GM13976 (cell line): ENCODE measurements around the gene ZNF791.
"Not testable (repeated sequence)": the region's sequence is repeated elsewhere in the genome, so short reads cannot be mapped to it uniquely, and the experiment has no call there.

Source experiments
- DNase-seq: peaks from one replicate; pipeline ENCODE4 v3.0.0; 2012; ENCODE audit warnings: low spot score
- in situ Hi-C: fragments of 300-500 bp; cut with MboI; formaldehyde crosslinking; loops from one replicate; pipeline ENCODE4 v1.12.0; 2022; ENCODE audit warnings: low sequenced_read_pairs, mixed read lengths, inconsistent platforms; ENCODE audit not compliant: unreplicated experiment
- TF ChIP-seq, protein P1 (sequence below): IDR thresholded peaks from 2 replicates; pipeline ENCODE4 v1.5.1; 2012; ENCODE audit warnings: borderline replicate concordance, mild to moderate bottlenecking; ENCODE audit not compliant: insufficient read depth; ENCODE audit errors: extremely low read depth, missing control alignments, control extremely low read depth

The ZNF791 gene

DNA sequence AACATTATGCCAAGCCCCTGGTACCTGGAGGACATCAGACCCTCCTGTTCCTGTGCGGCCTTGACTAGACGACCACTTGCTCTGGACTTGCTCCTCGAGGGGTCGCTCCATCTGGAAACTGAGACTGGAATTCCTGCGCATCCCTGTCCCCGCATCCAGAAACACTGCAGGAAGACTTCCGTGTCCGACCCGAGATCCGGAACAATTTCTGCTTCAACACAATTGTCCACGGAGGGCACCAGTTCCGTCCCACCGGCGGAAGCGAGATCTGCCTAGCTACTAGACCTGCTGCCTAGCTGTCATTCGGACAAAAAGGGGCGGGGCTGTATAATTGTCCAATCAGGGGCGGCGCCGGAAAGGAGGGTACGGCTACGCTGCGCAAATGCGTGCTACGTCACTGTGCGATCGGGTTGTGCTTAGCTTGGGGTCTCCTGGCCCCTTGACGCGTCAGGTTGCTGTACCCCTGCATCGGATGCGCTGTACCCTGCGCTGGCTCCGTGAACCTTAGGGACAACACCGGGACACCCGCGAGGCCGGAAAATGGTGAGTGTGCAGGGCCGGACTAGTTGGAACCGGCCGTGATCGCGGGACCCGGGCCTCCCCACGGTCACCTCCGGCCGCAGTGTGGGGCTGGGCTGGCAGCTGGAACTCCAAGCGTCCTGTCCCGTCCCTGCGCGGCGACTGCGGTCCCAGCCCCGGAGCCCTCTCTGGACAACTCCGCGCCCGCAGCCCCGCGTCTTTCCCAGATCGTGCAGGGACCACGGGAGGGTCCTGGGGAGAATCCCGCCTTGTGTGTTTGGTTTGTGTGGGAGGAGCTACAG, at the start of gene ZNF791, which contains the start of gene ZNF490:
Gene ZNF791 (plus strand): TSS at position 381 of the 821 bp plus-strand sequence. CDS start 160 bp downstream, at position 541.
Gene ZNF490 (minus strand): TSS at position 274 of the 821 bp plus-strand sequence. CDS start 133 bp downstream, at position 141.
- TF ChIP-seq, protein P1, sequence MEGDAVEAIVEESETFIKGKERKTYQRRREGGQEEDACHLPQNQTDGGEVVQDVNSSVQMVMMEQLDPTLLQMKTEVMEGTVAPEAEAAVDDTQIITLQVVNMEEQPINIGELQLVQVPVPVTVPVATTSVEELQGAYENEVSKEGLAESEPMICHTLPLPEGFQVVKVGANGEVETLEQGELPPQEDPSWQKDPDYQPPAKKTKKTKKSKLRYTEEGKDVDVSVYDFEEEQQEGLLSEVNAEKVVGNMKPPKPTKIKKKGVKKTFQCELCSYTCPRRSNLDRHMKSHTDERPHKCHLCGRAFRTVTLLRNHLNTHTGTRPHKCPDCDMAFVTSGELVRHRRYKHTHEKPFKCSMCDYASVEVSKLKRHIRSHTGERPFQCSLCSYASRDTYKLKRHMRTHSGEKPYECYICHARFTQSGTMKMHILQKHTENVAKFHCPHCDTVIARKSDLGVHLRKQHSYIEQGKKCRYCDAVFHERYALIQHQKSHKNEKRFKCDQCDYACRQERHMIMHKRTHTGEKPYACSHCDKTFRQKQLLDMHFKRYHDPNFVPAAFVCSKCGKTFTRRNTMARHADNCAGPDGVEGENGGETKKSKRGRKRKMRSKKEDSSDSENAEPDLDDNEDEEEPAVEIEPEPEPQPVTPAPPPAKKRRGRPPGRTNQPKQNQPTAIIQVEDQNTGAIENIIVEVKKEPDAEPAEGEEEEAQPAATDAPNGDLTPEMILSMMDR: no peak
- in situ Hi-C loops: no loop called here
- peak; percentile 97 for DNase-seq

DNA sequence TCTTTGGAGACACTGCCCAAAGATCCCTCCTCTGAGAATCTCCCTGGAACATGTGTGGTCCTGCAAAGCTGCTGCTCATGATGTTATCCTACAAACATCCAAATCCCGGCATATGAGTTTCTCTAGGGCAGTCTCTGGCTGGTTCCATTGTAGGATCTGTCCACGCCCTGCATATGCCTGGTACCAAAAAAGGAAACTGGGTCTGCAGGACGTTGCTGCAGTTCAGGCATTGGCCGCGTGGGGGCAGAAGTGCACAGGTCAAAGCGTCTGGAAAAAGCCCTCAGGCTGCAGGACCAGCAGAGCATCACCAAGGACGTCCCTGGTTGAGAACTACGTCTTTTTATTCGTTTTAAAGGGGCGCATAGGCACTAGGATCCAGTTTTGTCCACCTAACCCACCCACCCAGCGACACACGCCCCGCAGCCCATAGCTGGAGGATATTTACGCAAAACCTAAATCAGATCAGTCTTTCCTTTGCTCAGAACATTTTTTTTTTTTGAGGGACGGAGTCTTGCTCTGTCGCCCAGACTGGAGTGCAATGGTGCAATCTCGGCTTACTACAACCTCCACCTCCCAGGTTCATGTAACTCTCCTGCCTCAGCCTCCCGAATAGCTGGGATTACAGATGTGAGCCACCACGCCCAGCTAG, 46.6 kb upstream of the ZNF791 start:
- peak; percentile 92 for DNase-seq
- in situ Hi-C loops: no loop called here
- TF ChIP-seq, protein P1: peak; percentile 99

DNA sequence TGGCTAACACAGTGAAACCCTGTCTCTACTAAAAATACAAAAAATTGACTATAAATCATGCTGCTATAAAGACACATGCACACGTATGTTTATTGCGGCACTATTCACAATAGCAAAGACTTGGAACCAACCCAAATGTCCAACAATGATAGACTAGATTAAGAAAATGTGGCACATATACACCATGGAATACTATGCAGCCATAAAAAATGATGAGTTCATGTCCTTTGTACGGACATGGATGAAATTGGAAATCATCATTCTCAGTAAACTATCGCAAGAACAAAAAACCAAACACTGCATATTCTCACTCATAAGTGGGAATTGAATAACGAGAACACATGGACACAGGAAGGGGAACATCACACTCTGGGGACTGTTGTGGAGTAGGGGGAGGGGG, 44.3 kb upstream of the ZNF791 start:
- in situ Hi-C loops, DNase-seq: not testable (repeated sequence)

DNA sequence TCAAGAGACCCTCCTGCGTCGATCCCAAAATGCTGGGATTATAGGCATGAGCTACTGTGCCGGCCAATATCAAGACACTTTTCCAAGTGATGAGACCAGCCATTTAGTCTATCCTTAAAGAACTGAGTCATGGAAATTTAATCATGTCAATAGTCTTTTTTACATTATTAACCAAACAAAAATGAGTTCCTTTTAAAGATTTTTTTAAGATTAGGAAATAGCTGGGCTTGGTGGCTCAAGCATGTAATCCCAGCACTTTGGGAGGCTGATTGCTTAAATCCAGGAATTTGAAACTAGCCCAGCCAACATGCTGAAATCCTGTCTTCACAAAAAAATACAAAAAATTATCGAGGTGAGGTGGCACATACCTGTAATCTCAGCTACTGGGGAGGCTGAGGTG, 42.8 kb upstream of the ZNF791 start:
- no peak for DNase-seq
- in situ Hi-C loops: no loop called here
- TF ChIP-seq, protein P1: no peak

DNA sequence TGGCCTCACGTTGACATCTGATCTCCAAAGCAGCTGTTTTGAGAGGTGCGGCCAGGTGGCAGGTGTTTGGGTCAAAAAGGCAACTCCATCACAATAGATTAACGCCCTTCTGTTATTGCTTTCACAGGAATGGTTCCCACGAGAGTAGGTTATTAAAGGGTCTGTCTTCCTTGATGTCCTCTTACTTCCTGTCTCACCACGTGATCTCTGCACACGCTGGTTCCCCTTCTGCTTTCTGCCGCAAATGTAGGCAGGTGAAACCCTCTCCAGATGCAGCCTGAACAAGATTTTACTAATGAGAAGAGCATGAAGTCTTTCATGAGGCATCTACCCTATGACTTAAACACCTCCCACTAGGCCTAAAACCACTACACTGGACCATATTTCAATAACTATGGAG, 36.7 kb upstream of the ZNF791 start:
- TF ChIP-seq, protein P1: no peak
- peak; percentile 57 for DNase-seq
- in situ Hi-C loops: loop anchor here (10.0 kb wide), 1 partner anchor 101 kb away; no protein-coding TSS in a partner anchor

GRCh38 chr19:12578641-12579040, 32.1 kb upstream of the ZNF791 start:
- DNase-seq: no peak
- TF ChIP-seq, protein P1: no peak
- in situ Hi-C loops: loop anchor here (10.0 kb wide), 1 partner anchor 96 kb away; no protein-coding TSS in a partner anchor
